ENCODE measurements around the gene MARK2.

DNA sequence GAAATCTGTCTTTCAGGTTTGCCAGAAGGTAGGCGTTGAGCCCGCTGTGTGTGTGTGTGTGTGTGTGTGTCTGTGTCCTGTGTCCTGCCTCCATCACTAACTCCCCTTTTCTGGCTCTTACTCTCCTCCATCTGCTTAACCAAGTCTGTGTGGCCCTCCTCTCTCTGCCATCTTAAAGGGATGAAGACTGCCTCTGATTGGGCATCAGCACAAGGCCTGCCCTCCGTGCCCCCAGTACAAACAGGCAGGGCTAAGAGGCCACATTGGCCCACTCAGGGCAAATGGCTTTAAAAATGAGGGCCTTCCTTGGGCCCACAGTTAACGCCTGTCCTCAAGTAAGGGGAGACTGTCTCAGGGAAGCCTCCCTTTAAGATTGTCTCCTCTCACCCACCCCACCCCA is 67.2 kb downstream of the MARK2 start:
- TF ChIP-seq, protein P1, sequence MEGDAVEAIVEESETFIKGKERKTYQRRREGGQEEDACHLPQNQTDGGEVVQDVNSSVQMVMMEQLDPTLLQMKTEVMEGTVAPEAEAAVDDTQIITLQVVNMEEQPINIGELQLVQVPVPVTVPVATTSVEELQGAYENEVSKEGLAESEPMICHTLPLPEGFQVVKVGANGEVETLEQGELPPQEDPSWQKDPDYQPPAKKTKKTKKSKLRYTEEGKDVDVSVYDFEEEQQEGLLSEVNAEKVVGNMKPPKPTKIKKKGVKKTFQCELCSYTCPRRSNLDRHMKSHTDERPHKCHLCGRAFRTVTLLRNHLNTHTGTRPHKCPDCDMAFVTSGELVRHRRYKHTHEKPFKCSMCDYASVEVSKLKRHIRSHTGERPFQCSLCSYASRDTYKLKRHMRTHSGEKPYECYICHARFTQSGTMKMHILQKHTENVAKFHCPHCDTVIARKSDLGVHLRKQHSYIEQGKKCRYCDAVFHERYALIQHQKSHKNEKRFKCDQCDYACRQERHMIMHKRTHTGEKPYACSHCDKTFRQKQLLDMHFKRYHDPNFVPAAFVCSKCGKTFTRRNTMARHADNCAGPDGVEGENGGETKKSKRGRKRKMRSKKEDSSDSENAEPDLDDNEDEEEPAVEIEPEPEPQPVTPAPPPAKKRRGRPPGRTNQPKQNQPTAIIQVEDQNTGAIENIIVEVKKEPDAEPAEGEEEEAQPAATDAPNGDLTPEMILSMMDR (IDR thresholded peaks at IDR 0.05): no peak
- TF ChIP-seq POLR2A (IDR thresholded peaks at IDR 0.05) (no peak), EP300 (IDR thresholded peaks at IDR 0.05) (no peak)

Measured in sigmoid colon (tissue), 4 donors.